SKM-1 treated with dmso at 0.1 percent for 144 hours (cell line): ENCODE data around the gene SLC35F1.
"Not testable (repeated sequence)": the region's sequence is repeated elsewhere in the genome, so short reads cannot be mapped to it uniquely, and the experiment has no call there.

Experiments
- DNase-seq: peaks from one replicate; lab custom pipeline; 2025; ENCODE audit not compliant: unreplicated experiment; lab: John Stamatoyannopoulos, UW

SLC35F1 gene

DNA sequence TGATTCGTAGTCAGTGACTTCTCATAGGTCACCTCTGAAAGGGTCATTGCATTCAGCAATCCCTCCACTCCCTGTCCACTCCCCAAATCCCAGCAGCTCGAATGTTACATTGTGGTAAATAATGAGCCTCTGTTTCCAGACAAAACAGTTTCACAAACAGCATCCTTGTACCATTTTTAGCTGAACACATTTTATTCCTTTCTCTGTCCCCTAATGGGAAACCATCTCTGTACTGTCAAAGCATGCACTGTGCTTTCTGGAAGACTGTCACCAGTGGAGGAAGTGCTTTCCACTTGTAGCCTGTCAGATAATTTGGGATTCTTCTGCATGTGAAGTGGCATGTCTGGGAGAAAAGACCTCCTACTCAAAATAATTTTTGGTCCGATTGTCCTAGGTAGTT, 82.0 kb downstream of the SLC35F1 start:
- DNase-seq = no peak

DNA sequence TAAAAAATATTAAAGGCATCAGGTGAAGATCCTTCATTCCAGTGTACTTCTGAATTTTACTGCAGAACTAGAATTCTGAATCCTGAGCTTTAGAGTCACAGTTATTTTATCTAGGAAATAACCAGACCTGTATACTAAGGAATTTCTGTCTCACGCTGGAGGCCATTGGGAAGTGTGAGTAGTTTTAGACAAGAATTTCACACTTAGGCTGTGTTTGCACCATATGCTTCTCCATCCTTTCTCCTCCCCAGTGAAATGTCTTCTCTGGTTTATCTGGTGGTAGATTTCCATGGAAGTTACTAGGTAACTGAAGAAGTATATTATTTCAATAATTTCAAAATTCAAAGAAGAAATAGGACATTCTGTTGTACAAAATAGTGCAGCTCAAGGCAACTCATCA, 83.1 kb downstream of the SLC35F1 start:
- DNase-seq = no peak

DNA sequence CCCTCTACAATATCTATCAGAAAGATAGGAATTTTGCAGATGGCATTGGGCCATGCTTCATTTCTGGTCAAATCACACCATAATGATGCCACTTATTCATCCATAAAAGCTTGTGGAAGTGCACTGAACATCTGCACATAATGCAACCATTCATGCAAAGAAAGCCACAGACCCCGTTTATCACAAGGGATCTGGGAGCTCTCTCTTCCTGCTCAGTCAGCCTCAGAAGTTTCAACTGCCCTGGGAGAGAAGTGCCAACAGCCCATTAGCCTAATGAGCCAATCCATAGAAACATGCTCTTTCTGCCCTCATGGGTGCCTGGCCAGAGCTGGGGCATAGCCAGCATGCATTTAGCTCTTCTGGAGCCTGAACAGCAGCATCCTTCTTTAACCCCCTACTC, 85.8 kb downstream of the SLC35F1 start:
- DNase-seq = no peak

DNA sequence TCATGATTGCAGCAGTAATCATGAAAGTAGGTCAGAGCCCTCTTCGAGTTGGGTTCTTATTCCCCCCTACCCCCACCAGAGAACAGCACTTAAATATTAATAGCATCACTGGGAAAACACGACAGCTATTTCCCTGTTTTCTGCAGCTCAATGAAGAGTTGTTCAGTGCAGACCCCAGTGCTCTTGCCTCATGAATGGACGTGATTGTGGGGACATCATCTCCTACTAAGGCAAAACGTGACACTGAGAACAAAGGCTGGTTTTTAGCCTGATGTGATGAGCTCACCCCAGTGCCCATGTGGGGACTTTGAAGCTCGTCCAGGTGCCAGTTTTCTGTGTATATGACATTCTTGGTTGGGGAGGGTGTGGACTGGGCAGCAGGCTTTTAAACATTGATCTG, 105.9 kb downstream of the SLC35F1 start:
- DNase-seq = no peak

DNA sequence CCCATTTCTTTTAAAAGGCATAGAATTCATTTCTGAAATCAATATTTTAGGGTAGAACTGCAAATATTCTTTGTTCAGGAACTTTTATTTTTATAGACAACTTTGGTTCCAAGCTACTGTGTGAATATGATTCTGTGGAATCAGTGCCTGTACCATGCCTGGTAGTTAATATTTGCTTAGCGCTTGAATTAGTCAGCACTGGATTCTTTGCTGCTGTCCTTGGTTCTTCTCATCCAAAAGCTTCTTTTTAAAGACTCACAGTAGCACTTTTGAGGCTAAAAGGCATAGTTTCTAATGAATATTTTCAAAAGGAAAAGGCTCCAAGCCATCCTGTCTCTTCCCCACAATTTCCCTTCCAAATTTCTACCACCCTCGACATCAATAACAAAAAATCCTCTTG, 109.5 kb downstream of the SLC35F1 start:
- DNase-seq = no peak

DNA sequence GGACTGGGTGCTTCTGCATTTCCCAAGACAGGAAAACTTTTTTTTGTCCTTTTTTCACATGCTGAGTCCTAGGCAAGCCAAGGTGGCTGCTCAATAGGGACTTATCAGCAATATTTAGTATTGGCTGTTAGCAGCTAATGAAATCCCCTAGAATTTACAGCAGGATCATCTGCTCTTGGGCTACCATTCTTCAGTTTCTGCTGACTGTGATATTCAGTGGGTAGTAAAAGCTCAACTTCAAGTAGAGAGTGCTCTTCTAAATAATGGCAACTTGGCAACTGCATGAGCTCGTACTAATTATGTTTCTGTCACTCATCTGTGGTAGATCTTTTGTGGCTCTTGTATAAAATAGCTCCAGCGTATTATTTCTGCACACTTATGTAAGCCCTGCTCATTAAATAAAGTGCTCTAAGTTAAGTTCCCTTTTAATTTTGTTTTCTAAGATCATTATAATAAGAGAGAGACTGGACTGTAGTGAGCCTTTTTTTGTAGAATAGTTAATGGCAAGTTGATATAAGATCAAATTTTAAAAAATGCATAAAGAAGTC, 110.3 kb downstream of the SLC35F1 start:
- DNase-seq = no peak

DNA sequence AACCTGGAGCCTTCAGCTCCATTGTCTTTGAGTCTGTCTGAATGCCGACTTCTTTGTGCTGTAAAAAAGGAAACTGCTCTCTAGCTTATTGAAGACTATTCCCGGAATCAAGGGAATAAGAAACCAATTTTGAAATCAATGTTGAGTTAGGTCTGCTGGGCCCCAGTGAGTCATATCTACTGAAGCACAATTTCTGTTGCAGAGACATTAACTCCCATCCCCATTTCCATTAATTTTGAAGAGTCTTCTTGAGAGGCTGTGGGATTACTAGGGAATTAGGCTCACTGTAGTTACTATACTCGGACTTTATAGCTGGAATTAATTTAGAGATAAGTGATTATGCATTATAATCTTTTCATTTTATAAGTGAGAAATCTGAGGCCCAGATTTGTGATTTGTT, 116.7 kb downstream of the SLC35F1 start:
- DNase-seq = no peak

DNA sequence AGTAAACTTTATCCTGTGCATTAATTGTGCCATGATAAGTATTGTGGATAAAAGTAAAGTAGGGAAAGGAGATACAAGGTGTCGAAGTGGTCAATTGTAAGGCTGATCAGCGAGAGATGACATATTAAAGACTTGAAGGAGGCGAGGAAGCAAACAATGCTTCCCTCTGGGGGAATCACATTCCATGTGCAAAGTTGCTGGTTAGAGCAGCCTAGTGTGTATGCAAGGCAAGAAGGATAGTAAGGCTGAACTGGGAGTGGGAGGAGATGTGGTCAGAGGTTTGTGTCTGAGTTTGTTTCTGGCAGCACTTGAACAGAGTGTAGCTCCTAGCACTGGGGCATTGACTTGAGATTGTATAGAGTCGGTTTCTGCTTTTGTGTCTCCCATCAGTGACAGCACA, 122.9 kb downstream of the SLC35F1 start:
- DNase-seq = no peak

DNA sequence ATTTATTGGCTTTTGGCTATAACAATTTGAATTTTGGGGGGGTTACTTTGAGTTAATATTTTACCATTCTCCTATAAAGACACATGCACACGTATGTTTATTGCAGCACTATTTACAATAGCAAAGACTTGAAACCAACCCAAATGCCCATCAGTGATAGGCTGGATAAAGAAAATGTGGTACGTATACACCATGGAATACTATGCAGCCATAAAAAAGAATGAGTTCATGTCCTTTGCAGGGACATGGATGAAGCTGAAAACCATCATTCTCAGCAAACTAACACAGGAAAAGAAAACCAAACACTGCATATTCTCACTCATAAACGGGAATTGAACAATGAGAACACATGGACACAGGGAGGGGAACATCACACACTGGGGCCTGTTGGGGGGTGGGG, 130.4 kb downstream of the SLC35F1 start:
- not testable (repeated sequence) for DNase-seq

DNA sequence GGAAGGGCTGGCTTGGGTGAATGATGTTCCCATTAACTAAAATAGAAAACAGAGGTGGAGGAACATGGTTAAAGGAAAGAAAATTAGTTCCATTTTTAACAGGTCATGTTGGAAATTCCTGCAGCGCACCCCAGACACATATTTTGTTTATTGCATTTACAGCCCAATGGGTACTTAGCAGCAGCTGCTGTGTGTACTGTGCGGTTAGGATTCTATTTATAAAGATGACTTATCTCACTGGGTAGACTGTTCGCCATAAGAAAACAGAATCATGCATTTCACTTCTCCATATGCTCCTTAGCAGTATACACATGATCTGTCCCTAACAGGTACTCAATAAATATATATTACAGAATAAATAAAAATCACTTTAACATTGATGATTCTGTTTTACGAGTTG, 135.8 kb downstream of the SLC35F1 start:
- DNase-seq = no peak

DNA sequence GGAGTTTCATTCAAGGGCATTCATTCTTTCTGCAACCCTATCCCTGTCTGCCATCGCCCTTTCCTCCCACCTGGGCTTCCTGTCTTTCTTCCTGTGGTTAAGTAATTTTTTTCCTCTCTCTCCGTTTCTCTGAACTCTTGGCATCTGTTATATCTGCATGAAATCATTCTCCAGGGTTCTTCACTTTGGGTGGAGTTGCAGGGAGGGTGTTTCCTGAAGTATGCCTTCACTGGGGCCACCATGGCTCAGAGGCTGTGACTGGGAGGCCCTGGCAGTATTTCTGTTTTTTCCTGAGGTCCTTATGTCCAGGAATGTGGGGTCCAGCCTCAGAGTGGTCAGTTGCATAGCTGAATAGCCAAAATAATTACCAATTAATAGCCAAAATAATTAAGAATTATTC, 137.2 kb downstream of the SLC35F1 start:
- DNase-seq = no peak

DNA sequence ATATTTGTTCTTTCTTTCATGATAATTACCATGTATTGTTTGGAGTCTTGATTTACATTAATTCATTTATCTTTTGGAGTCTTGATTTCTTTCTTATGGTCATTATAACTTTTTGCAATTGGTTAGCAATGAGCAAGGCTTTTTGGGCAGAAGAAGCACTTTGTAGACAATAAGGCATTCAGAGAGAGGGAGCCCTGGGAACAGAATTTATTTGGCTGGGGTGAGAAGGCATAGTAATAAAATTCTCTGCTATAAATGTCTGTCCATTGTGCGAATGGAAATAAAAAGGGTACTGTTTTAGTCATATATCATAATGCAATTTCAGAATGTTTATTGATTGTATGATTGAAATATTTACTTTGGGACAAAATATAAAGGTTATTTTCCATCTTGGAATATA, 147.0 kb downstream of the SLC35F1 start:
- DNase-seq = no peak

DNA sequence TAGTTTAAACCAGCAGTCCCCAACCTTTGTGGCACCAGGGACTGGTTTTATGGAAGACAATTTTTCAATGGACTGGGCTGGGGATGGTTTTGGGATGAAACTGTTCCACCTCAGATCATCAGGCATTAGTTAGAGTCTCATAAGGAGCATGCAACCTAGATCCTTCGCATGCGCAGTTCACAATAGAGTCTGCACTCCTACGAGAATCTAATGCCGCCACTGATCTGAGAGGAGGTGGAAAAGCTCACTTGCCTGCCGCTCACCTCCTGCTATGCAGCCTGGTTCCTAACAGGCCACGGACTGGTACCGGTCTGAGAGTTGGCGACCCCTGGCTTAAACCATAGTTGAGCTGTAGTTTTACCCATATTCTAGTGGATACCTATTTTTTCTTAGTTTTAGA, 154.6 kb downstream of the SLC35F1 start:
- no peak for DNase-seq

DNA sequence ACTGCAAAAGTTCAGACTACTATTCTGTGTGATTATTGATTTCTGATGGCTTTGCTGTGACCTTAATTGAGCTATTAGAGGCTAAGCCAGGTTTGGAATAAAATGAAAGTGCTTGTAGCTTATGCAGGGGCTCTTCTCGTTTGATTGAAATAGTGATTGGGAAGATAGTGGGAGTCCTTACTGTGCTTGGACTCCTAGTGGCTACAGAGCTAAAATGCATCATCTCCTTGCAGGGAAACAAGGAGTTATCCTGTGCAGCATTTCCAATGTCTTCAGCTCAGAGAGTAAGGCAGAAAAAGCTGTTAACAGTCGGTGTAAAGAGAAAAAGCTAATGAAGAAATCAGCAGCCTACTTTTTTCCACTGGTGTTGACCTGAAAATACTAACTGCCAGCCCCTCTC, 173.5 kb downstream of the SLC35F1 start:
- DNase-seq = no peak

DNA sequence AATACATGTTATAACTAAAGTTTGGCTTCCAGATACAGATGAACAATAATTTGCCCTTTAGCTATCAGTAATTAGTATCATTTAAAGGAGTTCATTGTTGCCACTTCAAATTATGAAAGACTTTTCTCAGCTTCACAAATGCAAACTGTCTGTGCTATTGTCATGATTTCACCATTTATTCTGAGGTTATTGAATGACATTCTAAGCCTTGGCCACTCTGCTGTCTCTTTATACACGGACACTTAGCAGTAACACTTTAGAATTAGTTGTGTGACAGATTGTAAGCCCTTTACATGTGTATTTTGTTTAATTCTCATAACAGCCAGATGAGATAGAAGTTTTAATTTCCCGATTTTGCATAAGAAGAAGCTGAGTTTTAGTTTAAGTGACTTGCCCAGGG, 176.6 kb downstream of the SLC35F1 start:
- DNase-seq = no peak

DNA sequence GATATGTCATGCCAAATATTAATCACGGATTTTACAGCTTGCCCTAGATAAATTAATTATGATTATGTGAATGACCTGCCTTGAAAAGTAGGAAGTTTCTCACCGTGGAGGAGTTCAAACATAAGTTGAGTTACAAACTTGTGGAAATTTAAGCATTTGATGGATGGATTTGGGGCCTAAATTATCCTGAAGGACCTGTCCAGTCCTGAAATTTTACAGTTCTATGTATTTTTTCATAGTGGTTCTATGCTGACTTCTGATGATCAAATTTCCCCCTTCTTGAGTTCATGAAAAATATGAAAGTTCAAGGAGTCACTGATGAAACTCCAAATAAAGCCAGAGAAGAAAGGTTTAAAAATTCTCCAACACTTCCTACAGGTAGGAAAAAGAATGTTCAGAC, 178.6 kb downstream of the SLC35F1 start:
- DNase-seq = no peak

DNA sequence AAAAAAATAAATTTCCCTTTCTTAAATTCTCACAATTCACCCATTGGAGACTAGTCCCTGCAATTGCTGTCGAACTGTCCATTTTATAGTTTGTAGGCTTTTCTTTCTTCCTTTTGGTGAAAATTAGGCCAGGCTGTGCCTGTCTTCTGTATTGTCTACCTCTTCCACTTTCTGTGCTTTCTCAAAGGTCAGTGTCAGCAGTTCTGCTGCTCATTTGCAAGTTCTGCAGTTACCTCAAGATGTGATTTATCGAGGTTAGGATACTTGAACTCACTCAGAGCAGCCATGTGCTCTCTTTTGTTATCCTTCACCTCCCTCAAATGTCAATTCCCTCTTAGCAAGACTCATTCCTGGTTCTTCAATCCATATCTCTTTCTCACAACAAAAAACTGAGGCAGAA, 179.1 kb downstream of the SLC35F1 start:
- DNase-seq = no peak

DNA sequence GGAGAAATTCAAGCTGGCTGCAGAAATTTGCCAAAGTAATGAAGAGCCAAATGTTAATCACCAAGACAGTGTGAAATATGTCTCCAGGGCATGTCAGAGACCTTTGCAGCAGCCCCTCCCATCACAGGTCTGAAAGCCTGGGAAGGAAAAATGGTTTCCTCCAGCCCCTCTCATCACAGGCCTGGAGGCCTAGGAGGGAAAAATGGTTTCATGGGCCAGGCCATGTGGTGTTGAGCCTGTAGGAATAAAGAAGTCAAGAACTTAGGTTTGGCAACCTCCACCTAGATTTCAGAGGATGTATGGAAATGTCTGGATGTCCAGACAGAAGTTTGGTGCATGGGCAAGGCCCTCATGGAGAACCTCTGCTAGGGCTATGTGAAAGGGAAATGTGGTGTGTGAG, 185.0 kb downstream of the SLC35F1 start:
- DNase-seq = no peak

DNA sequence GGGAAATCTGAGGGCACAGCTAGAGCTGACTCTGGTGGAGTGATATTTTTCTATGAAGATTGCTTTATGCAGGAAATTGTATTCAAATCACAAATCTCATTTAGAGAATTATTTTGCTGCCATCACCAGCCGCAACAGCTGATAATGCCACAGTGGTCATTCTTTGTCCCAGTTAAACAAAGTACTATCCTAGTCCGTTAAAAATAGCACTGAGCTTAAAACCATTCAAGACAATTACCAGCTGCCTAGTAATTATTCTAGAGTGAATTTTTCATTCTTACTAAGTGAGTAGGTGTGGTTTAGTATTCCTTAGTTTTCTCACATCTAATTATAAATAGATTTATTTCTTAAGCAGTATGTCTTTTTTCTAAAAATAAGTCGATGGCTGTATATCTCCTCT, 190.5 kb downstream of the SLC35F1 start:
- no peak for DNase-seq

DNA sequence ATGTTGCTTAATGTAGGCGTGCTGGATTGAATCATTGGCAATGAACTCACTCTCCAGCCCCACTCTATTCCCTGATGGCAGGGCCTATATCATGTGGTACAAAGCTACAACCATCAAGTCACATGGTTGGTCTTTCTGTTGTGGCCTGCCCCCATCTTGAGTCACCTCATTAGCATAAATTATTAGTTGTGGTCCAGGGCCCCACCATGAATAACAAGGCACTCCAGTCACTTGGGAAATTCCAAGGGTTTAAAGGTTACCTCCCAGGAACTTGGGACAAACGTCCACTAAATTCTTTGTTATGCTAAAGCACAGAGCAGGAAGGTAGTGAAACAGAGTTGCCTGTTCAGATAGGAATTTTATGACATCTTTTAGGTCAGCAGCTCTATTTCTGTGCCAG, 193.7 kb downstream of the SLC35F1 start:
- DNase-seq = no peak

DNA sequence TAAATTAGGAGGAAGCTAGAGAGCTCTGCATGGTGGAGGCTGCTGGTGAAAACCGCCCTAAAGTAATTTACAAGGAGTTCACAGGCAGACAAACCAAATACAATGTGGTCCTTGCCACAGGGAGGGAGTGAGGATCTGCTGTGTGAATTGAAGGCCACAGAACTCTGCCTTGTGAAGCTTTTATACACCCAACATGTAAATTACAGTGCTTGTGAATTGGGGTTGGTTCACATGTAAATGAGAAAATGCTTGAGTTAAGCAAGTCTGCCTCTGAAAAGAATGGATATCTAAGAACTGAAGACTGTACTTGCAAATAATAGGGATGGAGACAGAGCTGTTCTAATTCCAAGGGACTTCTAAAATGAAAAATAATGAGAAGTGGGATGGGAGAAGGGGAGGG, 194.2 kb downstream of the SLC35F1 start:
- no peak for DNase-seq

DNA sequence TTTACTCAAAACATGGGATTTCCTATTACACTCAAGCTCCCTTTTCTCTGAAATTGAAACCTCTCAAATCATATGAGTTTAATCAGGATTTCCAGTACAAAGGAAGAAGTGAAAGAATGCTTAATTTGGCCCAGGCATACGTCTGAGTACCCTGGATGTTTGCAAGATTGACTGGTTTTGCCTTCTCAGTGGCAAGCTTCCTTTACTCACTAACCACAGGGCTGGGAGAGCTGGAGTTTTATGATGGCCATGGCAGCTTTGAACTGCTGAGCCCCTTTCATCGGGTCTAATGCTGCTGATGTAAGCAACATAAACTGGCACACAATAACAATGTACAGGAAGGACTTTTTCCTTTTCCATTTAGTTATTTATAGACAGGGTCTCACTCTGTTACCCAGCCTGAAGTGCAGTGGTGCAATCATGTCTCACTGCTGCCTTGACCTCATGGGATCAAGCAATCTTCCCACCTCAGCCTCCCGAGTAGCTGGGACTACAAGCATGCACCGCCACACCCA, 194.8 kb downstream of the SLC35F1 start:
- no peak for DNase-seq

DNA sequence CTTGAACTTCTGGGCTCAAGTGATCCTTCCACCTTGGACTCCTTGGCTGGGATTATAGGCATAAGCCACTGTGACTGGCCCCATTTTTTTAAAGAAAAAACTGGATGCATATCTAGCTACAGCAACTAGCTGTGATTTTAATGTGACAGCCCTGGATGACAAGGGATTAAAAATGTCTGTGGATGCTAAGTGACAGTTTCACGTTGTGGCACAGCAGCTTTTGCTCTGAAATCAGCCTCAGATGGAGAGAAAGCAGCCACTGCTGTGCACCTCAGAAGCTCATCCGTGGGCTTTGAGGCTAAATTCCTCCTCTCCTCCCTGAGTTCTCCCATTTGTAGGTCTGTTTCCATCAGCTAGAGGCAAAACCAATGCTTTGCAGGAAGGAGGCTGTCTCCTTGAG, 195.3 kb downstream of the SLC35F1 start:
- DNase-seq = no peak
